HG02759 (cell line): ENCODE data around the gene PSG1.
"Not testable (repeated sequence)": the region's sequence is repeated elsewhere in the genome, so short reads cannot be mapped to it uniquely, and the experiment has no call there.

Experiments
- ATAC-seq: cut with Tn5 transposase; IDR thresholded peaks from one replicate; pipeline ENCODE4 v1.9.1; 2021; ENCODE audit warnings: mild to moderate bottlenecking, moderate library complexity; ENCODE audit not compliant: unreplicated experiment

Gene PSG1

DNA sequence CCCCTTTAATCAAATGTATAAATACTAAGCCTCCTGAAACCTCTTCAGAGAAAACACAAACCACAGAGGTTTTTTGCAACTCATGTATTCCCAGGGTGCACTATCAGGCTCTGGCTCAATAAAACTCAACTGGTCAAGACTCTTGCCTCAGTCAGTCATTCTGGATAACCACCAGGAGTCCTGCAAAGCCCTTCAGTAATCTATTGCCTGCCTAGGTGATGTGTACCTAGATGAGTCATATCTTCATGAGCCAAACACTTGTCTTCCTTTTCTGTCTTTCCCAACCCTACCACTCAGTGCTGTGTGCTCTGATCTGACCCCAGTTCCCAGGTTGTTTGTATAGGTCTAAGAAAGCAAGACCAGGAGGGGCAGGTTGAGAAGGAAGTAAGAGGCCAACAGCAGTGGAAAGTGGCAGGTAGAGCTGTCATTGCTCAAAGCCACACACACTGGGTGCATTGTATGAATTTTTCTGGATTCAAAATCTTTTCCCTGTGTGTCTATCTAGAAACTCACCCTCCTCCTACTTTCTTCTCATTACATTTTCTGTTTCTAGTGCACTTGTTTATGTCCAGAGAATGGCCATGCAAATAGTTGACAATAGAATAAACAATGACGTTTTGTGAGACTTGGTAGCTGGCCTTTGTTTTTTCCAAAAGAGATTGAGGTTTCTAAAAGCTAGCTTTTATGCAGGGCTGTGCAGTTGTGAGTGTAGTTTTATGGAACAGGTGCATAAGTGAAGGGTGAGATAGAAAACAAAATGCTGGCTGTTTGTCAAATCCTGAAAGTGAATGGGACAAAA, 48.1 kb downstream of the PSG1 start:
- no peak for ATAC-seq

DNA sequence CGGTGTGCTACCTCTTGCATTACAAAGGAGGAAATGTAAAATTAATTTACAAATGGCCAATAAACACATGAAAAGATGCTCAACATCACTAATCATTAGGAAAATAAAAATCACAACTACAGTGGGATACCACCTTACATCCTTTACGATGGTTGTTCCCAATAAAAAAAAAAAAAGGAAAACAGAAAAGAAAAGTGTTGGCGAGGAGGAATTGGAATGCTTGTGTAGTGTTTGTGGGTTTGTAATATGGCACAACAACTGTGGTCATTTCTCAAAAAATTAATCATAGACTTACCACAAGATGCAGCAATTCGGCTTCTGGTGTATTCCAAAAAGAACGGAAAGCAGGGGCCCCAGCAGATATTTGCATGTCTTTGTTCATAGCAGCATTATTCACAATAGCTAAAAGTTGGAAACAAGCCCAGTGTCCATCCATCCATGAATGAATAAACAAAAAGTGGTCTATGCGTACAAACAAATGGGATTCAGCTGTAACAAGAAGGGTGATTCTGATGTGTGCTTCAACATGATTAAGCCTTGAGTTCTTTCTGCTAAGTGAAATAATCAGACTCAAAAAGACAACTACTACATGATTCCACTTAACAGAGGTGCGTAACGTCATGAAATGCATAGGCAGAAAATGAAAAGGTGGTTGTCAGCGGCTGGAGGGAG, 58.1 kb downstream of the PSG1 start:
- not testable (repeated sequence) for ATAC-seq

DNA sequence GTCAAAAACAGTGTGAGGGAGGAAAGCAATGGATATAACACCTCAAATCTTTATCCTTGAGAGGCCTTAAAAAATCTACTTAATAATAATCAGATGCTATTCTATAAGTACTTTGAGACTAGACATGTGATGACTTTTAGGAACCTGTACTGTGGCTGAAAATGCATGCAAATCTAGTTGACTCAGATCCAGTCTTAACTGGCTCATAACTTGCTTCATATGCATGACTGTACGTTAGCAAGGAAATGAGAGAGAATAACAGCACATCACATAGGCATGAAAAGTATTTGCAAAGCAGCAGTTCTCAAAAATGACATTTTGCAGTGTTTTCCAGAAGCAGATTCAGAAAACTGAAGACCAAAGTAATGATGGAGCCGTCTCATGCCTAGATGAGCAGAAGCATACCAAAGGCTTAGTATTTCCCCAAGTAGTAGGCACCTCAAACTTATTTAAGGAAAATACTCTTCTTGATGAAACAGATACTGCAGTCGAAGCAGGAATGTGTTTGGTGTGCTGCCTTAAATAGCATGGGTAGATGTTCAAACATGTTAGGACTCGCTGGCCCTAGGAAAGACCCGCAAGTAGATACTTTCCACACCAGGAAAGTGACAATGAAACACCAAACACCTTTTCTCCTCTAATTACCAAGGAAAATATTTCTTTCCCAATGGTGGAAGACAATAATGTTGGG, 59.4 kb downstream of the PSG1 start:
- ATAC-seq: not testable (repeated sequence)

DNA sequence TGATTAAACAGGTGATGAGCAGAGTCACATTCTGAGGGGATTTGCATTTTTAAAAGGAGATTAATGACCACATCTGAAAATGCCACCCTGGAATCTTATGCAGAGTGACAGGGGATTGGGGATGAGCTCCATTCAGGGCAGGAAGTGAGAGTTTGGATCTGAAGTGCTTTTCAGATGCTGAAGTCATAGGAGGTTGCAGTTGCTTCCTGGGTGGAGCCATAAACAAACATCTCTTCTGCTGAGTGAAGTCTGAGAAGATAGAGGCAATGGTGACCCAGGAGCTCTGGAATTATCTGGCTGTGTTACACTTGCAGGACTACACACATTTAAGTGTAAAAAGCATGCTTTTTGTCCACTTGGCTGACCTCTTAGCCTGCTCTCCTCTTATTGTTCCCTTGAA, 62.6 kb downstream of the PSG1 start:
- no peak for ATAC-seq
